HCEC 1CT (cell line): ENCODE measurements around the gene PCSK7.

Source experiments
- DNase-seq: peaks from one replicate; pipeline ENCODE4 v3.0.0-alpha.2; 2017

The PCSK7 gene

GRCh38 chr11:117230286-117230961 is 1.4 kb downstream of the PCSK7 start:
- DNase-seq = no peak

GRCh38 chr11:117229931-117230285 is 2.0 kb downstream of the PCSK7 start:
- DNase-seq = no peak

DNA sequence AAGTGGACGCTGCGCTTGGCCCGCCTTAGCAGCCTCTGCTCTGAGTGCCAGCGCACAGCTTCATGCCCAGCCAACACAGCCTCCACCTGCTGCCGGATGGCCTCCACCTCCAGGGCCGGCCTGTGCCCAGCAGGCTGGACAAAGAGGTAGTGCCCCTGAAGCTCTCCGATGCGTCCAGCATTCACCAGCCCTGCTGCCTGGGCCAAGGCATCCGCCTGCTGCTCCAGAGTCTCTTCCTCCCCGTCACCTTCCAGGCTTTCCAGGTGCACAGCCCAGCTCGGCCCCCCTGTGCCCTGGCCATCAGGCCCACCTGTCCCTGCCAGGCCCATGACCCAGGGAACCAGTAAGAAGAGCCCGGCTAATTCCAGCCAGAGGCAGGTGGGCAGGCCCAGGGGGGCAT is 2.5 kb downstream of the PCSK7 start:
- DNase-seq = no peak

DNA sequence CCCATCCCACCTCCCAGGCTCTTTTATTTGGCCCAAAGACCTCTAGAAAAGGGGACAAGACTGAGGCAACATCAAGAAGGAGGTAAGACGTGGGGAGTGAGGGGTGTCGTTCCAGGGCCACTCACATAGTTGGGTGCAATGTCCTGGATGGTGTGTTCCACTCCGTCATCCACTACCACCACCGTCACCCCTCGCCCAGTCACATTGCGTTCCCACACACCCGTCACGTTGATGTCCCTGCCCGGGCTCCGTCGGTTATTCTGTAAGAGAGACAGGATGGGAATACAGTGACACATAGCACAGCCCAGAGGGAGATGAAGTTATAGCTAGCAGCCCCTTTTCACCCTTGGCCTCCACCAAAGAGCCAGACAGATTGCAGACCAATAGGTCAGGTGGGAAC is 3.8 kb downstream of the PCSK7 start:
- DNase-seq = no peak

DNA sequence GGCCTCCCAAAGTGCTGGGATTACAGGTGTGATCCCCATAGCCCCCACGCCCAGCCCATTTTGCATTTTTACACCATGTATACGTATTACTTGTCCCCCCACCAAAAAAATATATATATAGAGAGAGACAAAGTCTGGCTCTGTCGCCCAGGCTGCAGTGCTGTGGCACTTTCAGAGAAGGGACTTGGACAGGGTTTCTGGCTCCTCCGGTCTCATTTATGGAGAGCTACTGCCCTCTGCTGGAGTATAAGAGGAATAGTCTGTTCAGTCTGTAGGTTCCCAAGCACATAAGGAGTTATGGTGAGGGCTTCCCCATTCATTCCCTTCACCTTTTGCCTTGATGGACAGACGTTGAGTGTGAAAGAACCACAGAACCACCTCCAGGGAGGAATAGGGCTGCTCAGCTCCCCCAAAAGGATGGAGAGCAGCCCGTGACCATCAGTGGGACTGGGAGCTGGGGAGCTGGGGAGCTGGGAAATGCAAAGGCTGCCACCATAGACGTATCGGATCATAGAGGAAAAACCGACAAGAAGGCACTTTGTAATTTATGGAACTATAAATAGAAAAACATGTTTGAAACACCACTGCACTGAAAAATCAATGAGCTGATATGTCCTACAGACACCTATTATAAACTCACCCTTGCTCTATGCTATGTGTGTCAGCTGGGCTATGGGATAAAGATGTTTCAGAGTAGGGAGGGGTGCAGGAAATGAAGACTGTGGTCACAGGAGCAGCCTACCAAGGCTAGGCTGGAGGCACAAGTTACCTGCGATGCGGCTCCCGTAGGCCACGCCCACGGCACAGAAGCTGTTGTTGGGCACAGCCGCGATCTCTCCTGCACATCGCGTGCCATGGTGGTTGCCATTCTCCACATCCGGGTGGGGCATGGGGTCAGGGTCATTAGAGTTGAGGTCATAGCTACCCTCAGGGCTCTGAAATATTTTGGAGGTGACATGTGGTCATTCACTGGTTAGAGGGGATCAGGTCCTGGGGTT is 5.2 kb downstream of the PCSK7 start:
- DNase-seq = peak; percentile 75

DNA sequence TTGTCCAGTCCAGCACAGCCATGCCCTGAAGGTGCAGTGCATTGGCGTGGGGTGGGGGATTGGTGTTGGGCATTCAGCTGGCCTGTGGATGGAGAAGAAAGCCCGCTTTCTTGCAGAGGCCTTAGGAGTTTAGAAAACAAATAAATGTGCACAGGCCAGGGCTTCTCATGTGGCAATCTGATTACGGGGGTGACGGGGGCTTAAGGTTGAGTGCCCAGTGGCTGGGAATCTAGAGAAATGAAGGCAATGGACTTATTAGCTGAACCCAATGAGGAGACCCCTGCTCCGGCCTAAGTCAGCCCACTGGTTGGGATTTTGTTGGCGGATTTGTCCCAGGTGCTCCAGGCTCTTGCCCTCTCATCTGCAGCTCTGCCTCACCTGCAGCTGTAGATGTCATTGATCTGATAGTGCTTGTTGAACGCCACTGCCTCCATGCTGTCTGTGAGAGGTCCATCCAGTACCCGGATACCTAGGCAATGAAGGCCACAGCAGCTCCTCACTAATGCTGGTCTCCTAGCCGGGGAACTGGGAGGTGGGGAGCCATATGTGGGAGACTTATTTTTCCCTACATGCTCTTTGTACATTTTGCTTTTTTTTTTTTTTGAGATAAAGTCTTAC is 6.2 kb downstream of the PCSK7 start:
- no peak for DNase-seq

- no peak for DNase-seq
These were observed 7.9 kb downstream of the PCSK7 start for GRCh38 chr11:117223741-117224689.

GRCh38 chr11:117222991-117223740 is 8.7 kb downstream of the PCSK7 start:
- no peak for DNase-seq

GRCh38 chr11:117221775-117222517 is 9.9 kb downstream of the PCSK7 start:
- peak; percentile 31 for DNase-seq

DNA sequence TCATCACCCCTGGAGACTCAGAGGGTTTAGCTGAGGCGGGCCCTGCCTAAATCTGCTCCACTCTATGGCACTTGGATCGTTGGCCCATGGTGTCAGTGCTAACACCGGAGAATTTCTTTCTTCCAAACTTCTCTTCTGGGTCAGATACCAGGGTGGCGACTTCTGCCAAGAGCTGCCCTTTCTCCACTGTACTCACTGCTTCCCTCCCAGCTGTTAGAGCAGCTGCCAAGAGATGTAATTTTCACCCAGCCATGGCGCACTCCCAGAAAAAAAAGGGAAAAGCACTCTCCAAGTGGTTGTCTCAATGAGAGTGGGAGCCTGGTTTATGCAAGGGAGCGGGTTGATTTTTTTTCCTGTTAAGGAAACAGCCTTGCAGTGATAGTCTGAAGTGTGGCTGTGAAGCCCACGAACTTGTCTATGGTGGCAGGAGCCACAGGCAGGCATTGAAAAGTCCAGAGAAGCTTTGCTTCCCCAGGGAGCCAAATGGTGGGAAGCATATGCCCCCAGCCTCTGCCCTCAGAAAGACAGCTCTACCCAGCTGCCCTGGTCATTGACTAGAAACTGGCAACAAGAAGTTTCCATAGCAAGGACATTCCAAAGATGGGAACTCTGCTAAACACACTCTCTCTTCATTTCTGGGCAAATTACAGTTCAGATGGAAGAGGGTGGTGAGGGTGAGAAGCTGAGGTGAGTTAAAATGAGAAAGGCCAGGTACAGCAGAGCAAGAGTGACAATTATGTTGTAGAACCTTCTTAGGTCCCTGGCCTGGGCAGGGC is 10.7 kb downstream of the PCSK7 start:
- DNase-seq = no peak

DNA sequence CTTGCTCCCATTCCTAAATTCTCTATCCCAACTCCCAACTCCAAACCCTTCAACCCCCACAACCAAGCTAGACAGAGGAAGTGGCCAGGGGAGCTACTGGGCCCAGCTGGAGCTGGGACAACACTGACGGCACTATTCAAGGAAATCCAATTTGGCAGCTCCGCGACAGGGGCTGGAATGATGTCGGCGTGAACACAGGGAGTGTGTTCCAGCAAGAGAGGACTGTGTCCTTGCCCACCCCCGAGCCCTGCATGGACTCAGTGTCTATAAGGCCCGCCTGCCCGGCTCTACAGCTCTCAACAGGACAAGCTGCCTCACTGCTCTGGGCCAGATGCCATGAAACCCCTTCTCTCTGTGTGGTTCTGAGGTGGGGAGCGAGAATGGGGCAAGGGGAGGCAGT is 11.3 kb downstream of the PCSK7 start:
- DNase-seq = no peak

- DNase-seq = no peak
These were observed 11.9 kb downstream of the PCSK7 start for GRCh38 chr11:117219995-117220394.

- no peak for DNase-seq
These were observed 12.4 kb downstream of the PCSK7 start for GRCh38 chr11:117219455-117219854.

DNA sequence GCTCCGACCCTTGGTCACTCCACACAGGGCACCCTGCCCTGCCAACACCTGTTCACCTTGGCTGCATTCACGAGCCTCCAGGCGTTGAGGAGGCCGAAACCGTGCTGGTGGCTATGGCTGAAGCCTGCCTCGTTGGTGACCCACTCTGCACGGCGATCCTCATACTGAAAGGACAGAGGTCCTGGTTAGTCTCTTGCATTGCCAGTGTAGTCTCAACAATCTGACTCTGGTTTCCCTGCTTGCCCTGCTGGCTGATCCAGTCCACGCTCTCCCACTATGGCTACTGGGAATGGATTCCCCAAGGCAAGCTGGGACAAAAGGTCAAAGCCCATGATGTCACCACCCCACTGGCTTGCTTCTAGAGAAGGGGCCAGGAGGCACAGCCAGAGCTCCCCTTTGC is 12.9 kb downstream of the PCSK7 start:
- no peak for DNase-seq

GRCh38 chr11:117218133-117218915 is 13.5 kb downstream of the PCSK7 start:
- DNase-seq = no peak

GRCh38 chr11:117217141-117218084 is 14.5 kb downstream of the PCSK7 start:
- DNase-seq = no peak

GRCh38 chr11:117214404-117215110 is 17.3 kb downstream of the PCSK7 start:
- DNase-seq = no peak
